Measurements from ENCODE around the gene CAB39L.

DNA sequence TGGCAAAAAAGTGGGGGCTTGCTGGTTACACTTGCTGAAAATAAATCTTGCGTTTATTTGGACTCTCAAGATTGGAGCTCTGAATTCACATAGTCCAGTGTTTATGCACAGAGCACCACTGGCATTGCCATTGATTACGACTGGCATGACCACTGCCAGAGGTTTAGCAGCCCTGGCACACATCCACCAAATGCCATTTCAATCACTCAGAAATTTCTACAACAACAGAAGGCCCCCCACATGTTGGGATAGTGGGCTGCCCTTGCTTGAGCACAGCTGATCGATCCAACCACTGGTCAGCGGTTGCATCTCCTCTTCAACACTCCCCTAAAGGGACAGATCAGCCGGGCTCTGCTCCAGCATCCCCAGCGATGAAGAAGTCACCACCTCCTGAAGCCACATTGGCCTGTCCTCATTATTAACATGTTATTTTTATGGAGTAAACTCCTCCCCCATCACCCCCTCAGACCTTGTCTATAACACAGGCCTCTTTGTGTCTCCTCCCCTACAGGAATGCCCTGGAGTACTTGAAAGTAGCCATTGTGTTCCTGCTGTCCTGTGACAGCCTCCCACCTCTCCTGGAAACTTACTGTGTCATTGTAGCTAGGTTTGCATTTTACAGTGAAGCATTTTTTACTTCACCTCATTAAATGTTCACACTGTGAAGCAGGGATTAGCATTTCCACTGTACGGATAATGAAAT lies 144.8 kb downstream of the CAB39L start:
- no peak for TF ChIP-seq CTCF (IDR thresholded peaks at IDR 0.05)
- TF ChIP-seq POLR2A (IDR thresholded peaks at IDR 0.05): no peak
